ENCODE data around the gene PPP3CA. TPM values are rescaled to one million over a fixed set of nuclear protein-coding genes. Genes with fewer than 3 reads are reported as not detected.

Gene PPP3CA
- total RNA-seq, 1 donor from 2014 or later: 16.7 TPM

DNA sequence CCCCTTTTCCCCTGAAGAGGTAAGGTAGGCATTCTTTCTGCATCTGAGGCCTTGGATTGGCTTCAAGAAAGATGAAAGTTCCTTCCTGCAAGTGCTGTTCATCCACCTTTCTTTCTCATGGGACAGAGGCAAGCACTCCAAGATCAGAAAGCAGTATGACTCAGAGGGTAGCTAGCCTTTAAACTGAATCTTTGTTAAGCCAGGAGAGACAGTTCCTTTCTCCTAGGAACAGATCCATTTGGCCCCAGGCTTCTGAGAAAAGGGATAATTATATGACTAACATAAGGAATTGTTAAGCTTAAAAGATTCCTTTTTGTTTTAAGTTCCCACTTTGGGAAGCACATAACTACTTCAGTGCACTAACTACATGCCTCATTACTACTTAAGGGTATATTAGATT, 192.0 kb downstream of the PPP3CA start:
- TF ChIP-seq, protein P1, sequence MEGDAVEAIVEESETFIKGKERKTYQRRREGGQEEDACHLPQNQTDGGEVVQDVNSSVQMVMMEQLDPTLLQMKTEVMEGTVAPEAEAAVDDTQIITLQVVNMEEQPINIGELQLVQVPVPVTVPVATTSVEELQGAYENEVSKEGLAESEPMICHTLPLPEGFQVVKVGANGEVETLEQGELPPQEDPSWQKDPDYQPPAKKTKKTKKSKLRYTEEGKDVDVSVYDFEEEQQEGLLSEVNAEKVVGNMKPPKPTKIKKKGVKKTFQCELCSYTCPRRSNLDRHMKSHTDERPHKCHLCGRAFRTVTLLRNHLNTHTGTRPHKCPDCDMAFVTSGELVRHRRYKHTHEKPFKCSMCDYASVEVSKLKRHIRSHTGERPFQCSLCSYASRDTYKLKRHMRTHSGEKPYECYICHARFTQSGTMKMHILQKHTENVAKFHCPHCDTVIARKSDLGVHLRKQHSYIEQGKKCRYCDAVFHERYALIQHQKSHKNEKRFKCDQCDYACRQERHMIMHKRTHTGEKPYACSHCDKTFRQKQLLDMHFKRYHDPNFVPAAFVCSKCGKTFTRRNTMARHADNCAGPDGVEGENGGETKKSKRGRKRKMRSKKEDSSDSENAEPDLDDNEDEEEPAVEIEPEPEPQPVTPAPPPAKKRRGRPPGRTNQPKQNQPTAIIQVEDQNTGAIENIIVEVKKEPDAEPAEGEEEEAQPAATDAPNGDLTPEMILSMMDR (IDR thresholded peaks at IDR 0.05; ENCODE audit: borderline replicate concordance): no peak
- Histone ChIP-seq H3K36me3 (no peaks in the 10 kb centered on the region), H3K9me3 (replicated peaks) (no peaks in the 10 kb centered on the region), H3K27ac (replicated peaks) (no peak overlapping the region), H3K27me3 (ENCODE audit: low read depth) (no peaks in the 10 kb centered on the region), H3K4me1 (peaks cover 14% of the 10 kb centered on the region), H3K4me3 (no peak overlapping the region)
- DNase-seq: no peak
- intact Hi-C loops (cut with micrococcal nuclease): no loop called here

DNA sequence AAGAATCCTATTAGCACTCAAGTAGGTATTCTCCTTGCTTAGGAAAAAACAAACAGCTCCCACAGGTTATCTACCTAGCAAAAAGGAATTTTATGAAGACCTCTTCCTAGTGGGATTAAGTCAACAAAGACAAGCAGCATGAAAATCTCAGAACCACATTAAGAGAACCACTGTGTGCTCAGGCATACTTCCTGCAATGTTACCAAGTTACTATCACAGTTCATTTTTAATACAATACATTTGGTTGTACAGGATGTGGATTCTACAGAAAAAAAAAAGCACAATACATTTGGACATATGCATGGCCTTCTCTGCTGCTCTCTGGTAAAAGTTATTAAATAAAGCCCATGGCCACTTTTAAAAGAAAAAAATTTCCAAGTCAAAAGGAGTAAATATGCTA, 193.7 kb downstream of the PPP3CA start:
- DNase-seq: no peak
- Histone ChIP-seq H3K9me3 (replicated peaks) (no peaks in the 10 kb centered on the region), H3K4me1 (peaks cover 14% of the 10 kb centered on the region), H3K36me3 (no peaks in the 10 kb centered on the region), H3K4me3 (no peak overlapping the region), H3K27me3 (ENCODE audit: low read depth) (no peaks in the 10 kb centered on the region), H3K27ac (replicated peaks) (no peak overlapping the region)
- TF ChIP-seq, protein P1 (IDR thresholded peaks at IDR 0.05; ENCODE audit: borderline replicate concordance): no peak
- intact Hi-C loops (cut with micrococcal nuclease): no loop called here

DNA sequence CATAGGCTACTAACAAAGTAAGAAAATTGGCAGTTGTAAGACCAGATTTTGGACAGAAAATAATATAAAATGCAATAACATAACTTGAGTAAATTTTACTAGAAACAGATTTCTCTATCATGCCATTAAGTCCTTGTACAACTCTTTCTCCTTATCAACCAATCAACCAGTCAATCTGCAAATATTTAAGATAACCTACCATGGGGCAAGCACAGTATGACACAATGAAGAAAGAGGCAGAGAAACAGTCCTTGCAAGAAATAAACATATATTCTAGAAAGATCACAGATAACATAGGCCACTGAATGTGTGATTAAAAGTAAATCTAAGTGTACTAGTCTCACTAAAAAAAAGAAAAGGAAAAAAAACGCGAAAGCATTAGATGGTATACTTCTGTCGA, 194.8 kb downstream of the PPP3CA start:
- TF ChIP-seq, protein P1 (IDR thresholded peaks at IDR 0.05; ENCODE audit: borderline replicate concordance): no peak
- no peak for DNase-seq
- intact Hi-C loops (cut with micrococcal nuclease): no loop called here
- no peak overlapping the region for H3K27ac ChIP-seq (replicated peaks)
- no peaks in the 10 kb centered on the region for H3K27me3 ChIP-seq (ENCODE audit: low read depth)
- H3K4me1 ChIP-seq: peaks cover 5% of the 10 kb centered on the region
- H3K36me3 ChIP-seq: no peaks in the 10 kb centered on the region
- H3K4me3 ChIP-seq: no peak overlapping the region
- no peaks in the 10 kb centered on the region for H3K9me3 ChIP-seq (replicated peaks)

DNA sequence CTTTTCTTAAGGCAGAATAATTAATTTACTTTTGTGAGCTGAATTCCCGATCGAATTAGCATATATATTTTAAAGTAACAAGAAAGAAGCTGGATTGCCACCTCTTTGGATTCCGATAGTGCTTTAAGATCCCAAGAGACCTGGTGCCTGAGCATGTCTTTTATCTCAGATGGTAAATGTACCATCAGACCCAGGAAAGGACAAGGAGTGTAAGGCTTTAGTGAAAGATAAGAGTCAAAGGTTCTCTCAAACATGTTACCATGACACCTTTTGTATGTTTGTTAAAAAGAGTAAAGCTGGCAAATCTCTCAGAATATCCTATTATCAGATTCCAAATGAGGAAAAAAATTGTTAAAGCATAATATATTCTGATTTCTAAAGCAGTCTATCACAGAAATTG, 198.8 kb downstream of the PPP3CA start:
- Histone ChIP-seq H3K4me3 (no peak overlapping the region), H3K36me3 (no peaks in the 10 kb centered on the region), H3K9me3 (replicated peaks) (no peaks in the 10 kb centered on the region), H3K4me1 (peaks cover 5% of the 10 kb centered on the region), H3K27ac (replicated peaks) (no peak overlapping the region), H3K27me3 (ENCODE audit: low read depth) (no peaks in the 10 kb centered on the region)
- no peak for DNase-seq
- TF ChIP-seq, protein P1 (IDR thresholded peaks at IDR 0.05; ENCODE audit: borderline replicate concordance): no peak
- intact Hi-C loops (cut with micrococcal nuclease): no loop called here

DNA sequence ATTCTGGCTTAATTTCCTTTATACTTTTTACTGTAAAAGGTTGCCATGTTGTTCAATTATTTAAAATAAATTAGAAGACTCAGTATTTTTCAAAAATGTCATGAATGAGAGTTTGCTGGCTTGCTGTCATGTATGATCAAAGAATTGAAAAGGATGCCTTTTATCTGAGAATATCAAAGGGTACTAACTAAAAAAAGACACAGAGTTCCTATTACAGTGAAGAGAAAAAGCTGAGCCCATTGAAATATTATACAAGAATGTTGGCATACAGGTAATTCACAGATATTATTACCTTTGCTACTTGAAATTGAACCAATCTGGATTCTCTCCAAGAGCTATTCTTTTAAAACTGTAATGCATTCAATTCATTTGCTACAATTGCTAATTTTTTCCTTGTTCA, 200.0 kb downstream of the PPP3CA start:
- no peak for DNase-seq
- Histone ChIP-seq H3K27me3 (ENCODE audit: low read depth) (no peaks in the 10 kb centered on the region), H3K9me3 (replicated peaks) (no peaks in the 10 kb centered on the region), H3K4me3 (no peak overlapping the region), H3K4me1 (no peaks in the 10 kb centered on the region), H3K36me3 (no peaks in the 10 kb centered on the region), H3K27ac (replicated peaks) (no peak overlapping the region)
- TF ChIP-seq, protein P1 (IDR thresholded peaks at IDR 0.05; ENCODE audit: borderline replicate concordance): no peak
- intact Hi-C loops (cut with micrococcal nuclease): no loop called here

DNA sequence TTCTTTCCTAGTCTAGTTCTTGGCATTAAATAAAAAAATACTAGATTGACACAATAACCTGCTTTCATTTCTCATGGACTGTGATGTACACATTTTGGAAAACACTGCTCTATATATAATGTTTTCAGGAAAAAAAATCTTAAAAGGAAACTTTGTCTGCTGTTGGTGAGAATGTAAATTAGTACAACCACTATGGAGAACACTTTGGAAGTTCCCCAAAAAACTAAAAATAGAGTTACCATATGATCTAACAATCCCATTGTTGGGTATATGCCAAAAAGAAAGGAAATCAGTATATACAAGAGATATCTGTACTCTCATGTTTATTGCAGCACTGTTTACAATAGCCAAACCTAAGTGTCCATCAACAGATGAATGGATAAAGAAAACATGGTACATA, 202.3 kb downstream of the PPP3CA start:
- intact Hi-C loops (cut with micrococcal nuclease): no loop called here
- Histone ChIP-seq H3K4me1 (no peaks in the 10 kb centered on the region), H3K27me3 (ENCODE audit: low read depth) (no peaks in the 10 kb centered on the region), H3K4me3 (no peak overlapping the region), H3K9me3 (replicated peaks) (no peaks in the 10 kb centered on the region), H3K36me3 (no peaks in the 10 kb centered on the region), H3K27ac (replicated peaks) (no peak overlapping the region)
- TF ChIP-seq, protein P1 (IDR thresholded peaks at IDR 0.05; ENCODE audit: borderline replicate concordance): no peak
- DNase-seq: no peak
